GM18526 (cell line): ENCODE measurements around the gene EIF4E.

Experiments
- POLR2A ChIP-seq: IDR thresholded peaks from 3 replicates; pipeline ENCODE4 v1.6.1; 2011; ENCODE audit not compliant: insufficient read length; ENCODE audit errors: extremely low read depth

The EIF4E gene

GRCh38 chr4:98928505-98929340 is at the start of gene EIF4E:
Gene EIF4E (minus strand): TSS chr4:98929133. CDS start chr4:98929112, 21 bp downstream.
- TF ChIP-seq POLR2A: peak; percentile 70

GRCh38 chr4:98977557-98977956 is 48.6 kb upstream of the EIF4E start:
- no peak for TF ChIP-seq POLR2A

GRCh38 chr4:98976716-98977115 is 47.8 kb upstream of the EIF4E start:
- TF ChIP-seq POLR2A: no peak

GRCh38 chr4:98969878-98970785 is 41.2 kb upstream of the EIF4E start:
- TF ChIP-seq POLR2A: no peak

- no peak for TF ChIP-seq POLR2A
Measured at GRCh38 chr4:98967786-98968329, 38.9 kb upstream of the EIF4E start.

GRCh38 chr4:98966926-98967325 is 38.0 kb upstream of the EIF4E start:
- TF ChIP-seq POLR2A: no peak

- no peak for TF ChIP-seq POLR2A
Measured at GRCh38 chr4:98963538-98964433, 34.9 kb upstream of the EIF4E start.

- no peak for TF ChIP-seq POLR2A
Measured at GRCh38 chr4:98961770-98962169, 32.8 kb upstream of the EIF4E start.

GRCh38 chr4:98959411-98959810 is 30.5 kb upstream of the EIF4E start:
- no peak for TF ChIP-seq POLR2A

GRCh38 chr4:98958065-98958464 is 29.1 kb upstream of the EIF4E start:
- TF ChIP-seq POLR2A: no peak

GRCh38 chr4:98955229-98955628 is 26.3 kb upstream of the EIF4E start:
- TF ChIP-seq POLR2A: no peak

- TF ChIP-seq POLR2A: no peak
Measured at GRCh38 chr4:98951710-98952109, 22.8 kb upstream of the EIF4E start.

GRCh38 chr4:98950925-98951324 is 22.0 kb upstream of the EIF4E start:
- TF ChIP-seq POLR2A: no peak

GRCh38 chr4:98946359-98946758 is 17.4 kb upstream of the EIF4E start:
- TF ChIP-seq POLR2A: no peak
